ENCODE data around the gene PLA2G2D.

PLA2G2D gene, protein sequence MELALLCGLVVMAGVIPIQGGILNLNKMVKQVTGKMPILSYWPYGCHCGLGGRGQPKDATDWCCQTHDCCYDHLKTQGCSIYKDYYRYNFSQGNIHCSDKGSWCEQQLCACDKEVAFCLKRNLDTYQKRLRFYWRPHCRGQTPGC

DNA sequence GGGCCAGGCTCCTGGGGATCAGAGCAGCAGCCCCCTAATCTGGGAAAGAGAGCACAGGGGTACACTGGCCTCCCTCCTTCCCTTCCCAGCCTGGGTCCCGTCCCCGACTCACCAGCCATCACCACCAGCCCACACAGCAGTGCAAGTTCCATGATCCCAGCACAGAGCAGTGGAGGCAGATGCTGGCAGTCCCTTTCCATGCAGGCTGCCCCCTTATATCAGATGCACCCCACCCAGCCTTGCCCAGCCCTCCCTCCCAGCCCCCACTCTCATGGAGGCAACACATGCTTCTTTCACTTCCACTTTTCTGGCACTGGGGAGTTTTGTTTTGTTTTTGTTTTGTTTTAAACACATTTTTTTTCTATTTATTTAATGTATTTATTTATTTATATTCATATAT lies at the start of gene PLA2G2D:
Gene PLA2G2D (minus strand): TSS at position 190 of the 400 bp plus-strand sequence. CDS start 38 bp downstream, at position 152.
- DNase-seq (ENCODE audit: low spot score), result no peak

DNA sequence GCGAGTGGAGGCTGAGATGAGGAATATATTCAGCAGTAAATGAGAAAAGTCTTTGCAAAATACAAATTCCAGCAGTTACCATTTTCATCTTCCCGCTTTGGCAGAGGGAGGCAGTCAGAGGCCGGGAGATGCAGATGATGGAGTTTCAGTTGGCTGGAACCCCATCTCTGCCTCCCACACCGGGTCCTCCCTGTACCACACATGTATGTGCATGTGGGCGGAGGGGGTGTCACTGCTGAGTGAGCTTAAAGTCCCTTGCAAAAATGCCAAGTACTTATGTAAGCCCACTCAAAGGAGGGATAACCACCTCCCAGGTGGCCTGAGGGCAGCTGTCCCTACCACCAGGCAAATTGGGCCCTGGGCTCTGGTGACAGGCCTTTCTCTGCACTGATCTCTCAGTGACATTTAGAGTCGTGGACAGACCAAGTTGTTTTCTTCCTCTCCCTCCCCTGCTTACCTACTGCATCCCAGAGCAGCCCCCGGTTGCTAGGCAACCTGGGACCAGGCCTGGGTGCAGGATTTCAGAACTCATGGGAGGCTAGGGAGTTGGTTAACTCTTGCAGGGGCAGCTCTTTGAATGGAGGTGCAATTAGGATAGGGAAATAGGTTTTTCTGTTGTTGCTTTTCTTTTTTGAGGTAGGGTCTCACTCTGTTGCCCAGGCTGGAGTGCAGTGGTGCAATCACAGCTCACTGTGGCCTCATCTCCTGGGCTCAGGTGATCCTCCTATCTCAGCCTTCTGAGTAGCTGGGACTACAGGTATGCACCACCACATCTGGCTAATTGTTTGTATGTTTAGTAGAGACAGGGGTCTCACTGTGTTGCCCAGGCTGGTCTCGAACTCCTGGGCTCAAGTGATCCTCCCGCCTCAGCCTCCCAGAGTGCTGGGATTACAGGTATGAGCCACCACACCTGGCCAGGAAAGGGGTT lies 49.5 kb upstream of the PLA2G2D start:
- DNase-seq (ENCODE audit: low spot score), result no peak

DNA sequence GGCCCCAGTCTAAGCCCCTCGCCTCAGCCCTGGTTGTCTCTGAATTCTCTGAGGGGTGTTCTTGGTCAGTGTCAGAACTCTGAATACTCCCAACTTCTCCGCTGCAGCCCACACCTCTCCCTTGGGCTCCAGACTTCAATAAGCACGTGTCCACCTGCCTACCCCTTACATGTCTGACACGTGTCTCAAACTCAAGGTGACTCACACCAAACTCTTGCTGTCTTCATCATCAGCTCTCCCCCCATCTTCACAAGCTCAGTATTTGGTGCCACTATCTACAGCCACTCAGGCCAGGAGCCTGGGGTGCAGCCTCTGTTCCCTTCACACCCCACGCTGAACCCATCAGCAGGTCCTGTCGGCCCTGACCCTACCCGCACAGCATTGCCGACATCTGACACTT lies 47.8 kb upstream of the PLA2G2D start:
- no peak for DNase-seq (ENCODE audit: low spot score)

DNA sequence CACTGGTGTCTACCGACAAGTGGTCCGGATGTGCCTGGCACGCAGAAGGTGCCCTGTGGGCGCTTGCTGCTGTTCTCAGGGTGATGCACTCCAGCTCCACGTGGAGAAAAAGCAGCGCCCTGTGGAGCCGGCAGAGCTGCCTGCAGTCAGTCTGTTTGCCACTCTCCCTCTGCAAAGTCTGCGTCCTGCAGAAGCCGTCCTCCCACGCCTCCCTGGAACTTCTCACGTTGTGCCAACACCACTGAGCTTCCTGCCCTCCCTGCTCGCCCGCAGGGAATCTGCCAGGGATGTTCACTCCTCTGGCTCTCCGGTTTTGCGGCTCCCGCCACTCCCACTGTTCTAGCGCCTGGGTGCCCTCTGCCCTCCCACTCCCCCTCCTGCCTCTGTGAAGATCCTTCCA lies 46.7 kb upstream of the PLA2G2D start:
- DNase-seq (ENCODE audit: low spot score), result no peak

DNA sequence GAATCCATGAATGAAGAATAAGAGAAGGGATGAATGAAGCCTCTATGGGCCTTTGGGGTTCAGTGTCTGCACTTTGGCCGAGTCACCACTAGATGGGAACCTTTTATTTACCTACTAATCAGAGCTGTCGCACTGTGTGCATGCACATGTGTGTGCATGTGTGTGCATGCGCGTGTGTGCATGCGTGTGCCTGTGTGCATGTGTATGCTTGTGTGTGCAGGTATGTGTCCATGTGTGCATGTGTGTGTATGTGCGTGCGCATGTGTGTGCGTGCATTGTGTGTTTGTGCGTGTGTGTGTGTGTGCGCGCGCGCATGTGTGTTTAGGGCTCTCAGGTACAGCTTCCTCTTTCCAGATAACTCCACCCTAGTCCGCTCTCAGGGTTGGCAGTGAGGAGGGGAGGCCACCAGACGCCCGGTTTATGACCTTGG lies 46.2 kb upstream of the PLA2G2D start:
- DNase-seq (ENCODE audit: low spot score), result peak; percentile 39

DNA sequence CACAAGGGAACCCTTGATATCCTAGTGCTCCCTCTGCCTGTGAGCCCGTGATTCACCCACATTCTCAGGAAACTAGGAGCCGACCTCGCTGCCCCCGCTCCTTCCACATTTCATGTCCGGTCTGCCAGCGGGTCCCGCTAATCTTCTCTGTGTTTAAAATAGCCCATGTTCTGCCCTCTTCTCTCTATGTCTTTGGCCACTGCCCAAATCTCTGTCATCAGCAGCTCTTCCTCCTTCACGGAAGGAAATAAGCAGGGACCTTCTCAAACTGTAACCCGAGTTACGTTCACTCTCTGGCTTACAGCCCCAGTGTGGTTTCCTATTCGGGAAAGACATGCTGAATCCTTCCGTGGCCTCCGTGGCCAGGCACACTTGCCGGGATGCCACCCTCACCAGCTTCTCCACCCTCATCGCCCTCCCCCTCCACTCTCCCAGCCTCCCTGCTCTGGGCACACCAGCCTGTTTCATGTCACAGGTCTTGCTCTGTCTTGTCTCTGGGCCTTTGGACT lies 45.4 kb upstream of the PLA2G2D start:
- peak; percentile 48 for DNase-seq (ENCODE audit: low spot score)

DNA sequence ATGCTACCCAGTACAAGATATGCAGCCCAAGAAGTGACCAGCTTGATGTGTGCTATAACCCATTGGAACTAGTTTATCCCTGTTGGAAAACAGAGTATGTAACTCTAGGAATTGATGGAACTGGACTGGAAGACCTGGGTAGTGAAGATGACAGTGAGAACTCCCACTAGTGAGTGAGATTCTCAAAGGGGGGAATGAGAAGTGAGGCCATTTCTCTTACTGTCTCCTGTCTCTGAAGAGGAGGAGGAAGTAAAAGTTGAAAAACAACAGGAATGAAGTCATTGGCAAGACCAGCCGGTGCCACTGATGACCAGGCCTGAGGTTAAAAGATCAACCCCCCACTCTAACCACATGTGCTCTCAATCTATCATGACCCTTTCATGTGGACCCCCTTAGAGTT lies 40.7 kb upstream of the PLA2G2D start:
- DNase-seq (ENCODE audit: low spot score), result no peak

DNA sequence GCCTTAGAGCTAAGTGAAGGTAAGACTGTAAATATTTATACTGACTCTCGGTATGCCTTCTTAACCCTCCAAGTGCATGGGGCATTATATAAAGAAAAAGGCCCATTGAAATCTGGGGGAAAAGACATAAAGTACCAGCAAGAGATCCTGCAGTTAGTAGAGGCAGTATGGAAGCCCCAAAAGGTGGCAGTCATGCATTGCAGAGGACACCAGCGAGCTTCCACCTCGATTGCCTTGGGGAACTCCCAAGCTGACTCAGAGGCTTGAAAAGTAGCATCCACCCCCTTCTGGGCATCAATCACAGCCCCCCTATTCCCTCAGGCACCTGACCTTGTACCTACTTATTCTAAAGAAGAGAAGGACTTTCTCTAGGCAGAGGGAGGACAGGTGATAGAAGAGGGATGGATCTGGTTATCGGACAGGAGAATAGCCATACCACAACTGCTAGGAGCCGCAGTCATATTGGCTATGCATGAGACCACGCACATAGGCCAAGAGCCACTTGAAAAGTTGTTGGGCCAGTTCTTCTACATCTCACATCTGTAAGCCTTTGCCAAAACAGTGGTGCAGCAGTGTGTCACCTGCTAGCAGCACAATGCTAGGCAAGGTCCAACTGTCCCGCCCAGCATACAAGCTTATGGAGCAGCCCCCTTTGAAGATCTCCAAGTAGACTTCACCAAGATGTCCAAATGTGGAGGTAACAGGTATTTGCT lies 39.2 kb upstream of the PLA2G2D start:
- no peak for DNase-seq (ENCODE audit: low spot score)

DNA sequence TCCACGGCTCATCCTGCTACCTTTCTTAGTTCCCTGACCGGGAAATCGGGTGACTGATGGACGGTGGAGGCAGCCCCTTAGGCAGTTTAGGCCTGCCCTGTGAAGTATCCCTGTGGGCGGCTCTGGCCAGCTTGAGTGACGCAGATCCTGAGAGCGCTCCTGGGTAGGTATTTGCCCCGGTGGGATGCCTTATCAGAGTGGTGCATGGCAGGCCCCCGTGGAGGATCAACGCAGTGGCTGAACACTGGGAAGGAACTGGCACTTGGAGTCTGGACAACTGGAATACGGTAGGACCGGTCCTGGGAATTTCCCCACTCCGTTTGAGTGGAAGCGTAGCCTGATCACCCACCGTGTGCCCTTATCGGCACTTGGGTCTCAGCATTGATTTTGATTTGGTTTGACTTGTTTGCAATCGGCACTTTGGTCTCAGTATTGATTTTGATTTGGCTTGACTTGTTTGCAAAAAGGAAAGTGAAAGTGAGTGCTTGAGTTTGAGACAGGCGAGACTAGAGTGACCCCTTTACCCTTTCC lies 35.0 kb upstream of the PLA2G2D start:
- DNase-seq (ENCODE audit: low spot score), result no peak

DNA sequence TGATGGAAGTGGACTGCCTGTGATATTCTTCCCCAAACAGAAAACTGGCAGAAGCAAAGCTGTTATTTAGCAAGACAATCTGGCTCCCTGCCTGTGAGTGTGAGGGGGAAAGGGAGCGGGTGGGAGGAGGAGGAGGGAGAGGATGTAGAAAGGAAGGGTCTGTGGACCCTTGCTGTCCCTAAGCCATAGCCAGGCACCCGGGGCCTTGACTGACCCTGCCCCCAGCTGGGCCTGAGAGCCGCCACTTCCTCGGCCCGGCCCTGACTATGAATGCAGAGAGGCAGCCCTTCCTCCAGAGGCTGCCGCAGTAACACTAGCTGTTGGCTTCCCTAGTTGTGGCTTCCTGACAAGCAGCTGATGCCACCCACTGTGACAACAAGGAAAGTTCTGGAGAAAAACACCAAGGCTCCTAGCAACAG lies 33.7 kb upstream of the PLA2G2D start:
- no peak for DNase-seq (ENCODE audit: low spot score)

DNA sequence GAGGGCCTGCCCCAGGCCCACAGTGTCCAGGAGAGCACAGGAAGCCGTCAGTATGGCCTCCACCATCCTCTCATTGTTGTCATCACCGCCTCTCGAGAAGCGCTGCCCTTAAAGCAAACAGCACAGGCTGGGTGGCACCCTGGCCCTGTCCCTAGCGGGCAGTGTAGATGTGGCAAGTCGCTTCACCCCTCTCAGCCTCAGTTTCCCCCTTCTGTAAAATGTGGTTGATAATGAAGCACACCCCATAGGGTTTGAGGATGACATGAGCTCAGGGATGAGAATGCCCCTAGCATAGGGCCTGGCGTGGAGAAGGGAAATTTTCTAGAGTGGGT lies 33.2 kb upstream of the PLA2G2D start:
- DNase-seq (ENCODE audit: low spot score), result no peak

DNA sequence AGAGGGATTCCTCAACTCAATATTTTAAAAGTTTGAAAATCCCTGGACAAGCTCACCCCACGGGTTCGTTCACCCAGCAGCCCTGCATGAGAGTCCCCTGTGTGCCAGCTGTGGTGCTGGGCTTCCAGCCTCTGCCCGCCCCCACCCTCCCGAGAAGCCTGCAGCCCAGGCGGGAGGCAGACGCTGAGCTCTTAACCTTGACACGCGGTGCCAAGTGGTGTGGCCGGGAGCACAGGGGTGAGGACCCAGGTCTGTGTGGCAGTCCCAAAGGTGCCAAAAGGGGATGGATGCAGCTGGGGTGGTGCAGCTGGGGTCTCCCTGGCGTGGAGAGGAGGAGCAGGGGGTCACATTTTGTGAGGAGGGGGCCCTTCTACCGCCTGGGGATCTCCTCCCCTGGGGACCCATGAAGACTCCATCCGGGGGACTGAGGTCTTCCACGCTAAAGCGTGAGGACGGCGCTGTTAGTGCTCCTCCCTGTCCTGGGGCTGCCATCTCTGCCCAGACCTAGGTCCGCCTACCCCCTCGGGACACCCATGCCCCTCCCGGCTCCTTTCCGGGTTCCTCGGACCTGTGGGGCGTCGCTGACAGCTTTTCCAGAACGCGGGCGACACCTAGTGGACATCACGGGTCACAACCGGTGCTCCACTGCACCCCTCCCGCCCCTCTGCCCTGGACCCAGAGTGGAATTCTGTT lies 32.7 kb upstream of the PLA2G2D start:
- DNase-seq (ENCODE audit: low spot score), result peak; percentile 92

DNA sequence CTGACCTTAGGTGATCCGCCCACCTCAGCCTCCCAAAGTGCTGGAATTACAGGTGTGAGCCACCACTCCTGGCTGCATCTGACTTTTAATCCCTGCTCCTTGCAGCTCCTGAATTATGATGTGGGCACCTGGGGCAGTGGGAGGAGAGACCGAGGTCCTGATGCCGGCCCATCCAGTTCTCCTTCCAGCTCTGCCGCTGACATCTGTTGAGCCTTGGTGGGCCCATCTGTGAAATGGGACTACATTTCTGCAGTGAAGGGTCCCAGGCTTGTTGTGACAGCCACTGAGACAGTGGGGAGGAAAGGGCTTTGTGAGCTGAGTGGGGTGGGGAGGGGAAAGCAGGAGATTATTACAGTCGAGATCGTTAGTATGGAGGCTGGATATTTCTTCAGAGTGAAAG lies 31.6 kb upstream of the PLA2G2D start:
- no peak for DNase-seq (ENCODE audit: low spot score)

DNA sequence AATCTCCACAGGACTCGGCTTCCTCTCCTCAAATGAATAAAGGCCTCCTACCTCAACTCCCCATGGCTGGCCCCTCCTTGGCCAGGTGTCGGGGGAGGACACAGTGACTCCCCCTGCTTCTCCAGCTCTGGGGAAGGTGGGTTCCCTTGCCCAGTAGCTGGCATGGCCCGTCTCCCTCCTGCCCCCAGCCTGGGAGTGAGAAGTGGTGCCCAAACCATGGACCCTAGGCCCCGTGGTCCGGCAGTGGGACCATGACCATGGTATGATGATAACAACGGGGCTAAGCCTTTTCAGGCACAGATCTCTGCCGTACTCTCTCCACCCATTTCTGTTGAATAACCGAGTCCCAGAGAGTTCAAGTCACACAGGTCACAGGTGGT lies 31.0 kb upstream of the PLA2G2D start:
- DNase-seq (ENCODE audit: low spot score), result no peak

DNA sequence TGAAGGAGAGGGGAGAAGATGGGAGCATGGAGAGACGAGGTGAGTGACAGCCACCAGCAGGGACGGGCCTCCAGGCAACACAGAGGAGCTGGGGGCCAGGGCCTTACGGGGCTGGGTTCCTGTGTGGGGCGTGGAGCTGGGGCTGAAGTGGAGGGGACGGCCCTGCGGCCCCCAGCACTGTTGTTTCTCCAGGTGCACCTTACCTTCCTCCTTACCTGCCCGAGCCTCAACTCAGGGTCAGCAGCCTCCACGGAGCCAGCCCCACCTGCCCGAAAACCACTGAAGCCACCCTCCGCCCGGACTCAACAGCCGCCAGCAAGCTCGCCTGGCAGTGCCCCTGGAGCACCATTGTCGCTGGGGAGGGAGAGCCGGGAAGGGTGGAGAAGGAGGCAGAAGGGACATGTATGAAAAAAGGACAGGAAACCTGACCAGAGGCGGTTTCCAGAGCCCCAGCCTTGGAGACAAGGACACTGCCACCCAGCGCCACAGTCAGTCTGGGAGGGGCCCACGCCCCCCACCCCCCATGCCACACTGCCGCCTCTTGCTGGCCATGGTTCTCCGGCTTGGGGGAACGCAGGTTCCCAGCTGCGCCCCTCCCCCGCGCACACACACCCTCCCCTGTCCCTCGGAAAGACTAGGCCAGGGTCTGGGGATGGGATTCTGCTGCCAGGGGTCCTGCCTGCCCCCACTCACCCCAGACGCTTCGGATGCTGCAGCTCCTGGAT lies 30.4 kb upstream of the PLA2G2D start:
- no peak for DNase-seq (ENCODE audit: low spot score)

DNA sequence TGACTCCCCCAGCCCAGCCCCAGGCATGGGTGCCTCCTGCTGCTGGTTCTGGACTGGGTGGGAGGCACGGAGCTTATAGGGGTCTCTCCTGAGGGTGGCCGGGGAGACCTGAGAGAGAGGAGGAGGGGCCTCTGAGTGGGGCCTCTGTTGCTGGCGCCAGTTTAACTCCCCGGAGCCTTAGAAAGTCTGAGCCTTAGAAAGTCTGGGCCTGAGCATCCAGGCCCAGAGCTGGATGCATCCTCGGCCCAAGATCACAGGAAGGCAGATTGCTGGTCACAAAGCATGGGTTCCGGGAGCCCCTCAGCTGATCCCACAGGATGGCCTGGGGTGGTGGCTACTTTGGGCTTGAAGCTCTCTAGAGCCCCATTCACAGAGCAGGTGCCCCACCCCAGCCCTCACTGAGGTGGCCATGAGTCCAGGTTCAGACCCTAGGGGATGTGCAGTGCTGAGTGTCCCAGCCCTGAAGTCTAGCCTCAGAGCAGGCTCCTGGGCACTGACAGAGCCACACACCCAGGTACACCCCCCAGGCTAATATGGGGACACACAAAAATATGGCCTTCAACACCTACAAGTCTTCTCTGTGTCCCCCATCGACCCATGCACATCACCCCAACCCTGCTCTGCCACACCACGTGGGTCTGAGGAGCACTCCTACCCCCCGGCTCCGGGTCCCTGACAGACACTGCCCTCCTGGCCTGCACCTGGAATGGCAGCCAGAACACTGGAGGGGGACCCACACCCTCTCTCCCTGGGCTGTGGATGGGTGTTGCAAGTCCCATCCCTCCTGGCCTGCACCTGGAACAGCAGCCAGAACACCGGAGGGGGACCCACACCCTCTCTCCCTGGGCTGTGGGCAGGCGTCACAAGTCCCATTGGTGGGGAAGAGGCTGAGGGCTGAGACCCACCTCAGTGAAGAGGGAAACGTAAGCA lies 29.5 kb upstream of the PLA2G2D start:
- DNase-seq (ENCODE audit: low spot score), result no peak

DNA sequence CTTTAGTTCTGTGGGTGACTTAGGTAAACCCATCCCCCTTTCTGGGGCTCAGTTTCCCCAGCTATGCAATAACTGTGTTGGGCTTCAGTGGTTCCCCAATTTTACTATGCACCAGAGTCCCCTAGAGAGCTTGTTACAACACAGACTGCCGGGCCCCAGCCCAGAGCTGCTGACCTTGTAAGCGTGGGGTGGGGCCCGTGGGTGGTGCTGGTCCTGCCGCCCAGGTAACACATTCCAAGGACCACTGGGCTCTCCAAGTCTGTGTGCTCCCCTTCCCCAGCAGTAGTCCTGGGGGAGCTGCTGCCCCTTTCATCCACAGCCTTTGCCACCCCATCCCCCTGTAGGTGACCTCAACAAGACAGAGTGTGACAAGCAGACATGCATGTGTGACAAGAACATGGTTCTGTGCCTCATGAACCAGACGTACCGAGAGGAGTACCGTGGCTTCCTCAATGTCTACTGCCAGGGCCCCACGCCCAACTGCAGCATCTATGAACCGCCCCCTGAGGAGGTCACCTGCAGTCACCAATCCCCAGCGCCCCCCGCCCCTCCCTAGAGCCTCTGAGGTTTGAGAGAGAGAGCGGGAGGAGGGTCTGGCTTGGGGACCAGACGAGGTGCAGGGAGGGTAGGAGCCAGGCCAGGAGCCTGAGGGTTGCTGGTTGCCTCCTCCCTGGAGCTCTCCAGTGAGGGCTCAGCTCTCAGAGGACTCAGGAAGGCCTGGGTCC lies 28.7 kb upstream of the PLA2G2D start:
- no peak for DNase-seq (ENCODE audit: low spot score)

DNA sequence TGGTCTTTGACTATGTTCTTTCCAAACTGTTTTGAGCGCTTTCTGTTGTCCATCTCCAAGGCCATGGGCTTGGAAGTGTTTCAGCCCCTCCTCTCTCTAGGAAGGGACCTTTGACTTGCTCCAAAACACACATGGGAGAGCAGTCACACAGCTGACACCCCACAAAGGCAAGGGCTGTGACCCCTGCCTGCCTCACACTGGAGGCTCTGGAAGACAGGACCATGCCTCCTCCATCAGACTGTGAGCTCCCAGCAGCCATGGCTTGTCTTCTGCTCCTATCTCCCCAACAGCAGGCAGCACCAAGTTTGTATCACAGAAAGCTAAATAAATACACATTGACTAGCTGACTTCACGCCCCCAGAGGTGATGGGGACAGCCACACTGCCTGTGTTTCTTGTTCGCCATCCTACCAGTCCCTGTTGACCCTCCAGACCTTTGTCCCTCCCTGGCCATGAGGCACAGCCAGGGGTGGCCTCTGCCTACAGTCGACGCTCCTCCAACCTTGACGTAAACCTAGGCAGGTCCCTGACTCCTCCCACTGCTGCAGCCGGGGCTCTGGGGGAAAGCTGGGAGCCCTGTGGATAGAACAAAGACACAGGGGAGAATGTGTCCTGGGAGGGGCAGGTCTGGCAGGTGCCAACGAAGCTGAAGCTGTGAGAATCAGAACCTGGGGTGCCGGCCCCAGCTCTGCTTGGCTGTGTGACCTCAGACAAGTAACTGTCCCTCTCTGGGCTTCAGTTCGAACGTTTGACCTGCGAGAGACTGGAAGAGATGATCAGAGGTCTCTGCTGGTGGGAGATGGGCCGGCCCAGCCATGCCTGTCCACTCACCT lies 24.6 kb upstream of the PLA2G2D start:
- DNase-seq (ENCODE audit: low spot score), result peak; percentile 1

DNA sequence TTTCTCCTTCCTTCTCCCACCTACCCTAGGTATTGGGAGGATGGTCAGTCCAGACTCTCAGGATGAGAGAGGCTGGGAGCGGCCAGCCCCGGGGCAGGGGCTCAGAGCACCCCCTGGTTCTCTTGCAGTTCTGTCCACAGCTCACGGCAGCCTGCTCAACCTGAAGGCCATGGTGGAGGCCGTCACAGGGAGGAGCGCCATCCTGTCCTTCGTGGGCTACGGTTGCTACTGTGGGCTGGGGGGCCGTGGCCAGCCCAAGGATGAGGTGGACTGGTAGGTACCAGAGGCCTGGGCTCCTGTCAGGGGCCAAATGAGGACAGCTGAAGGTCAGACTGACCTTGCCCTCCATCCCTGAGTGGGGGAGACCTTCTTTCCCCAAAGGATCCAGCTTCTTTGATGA lies 24.0 kb upstream of the PLA2G2D start:
- no peak for DNase-seq (ENCODE audit: low spot score)

Measured in AG08396 (cell line).